Natural killer cell (primary cell): ENCODE measurements around the gene ZFYVE9. TPM values are rescaled to one million over a fixed set of nuclear protein-coding genes. Genes with fewer than 3 reads are reported as not detected.

Source experiments
- ATAC-seq, 3 donors: fragments of 150-1000 bp in 2 of 3; fragments of 200-7000 bp in 1 of 3; cut with Tn5 transposase; 1 replicate in 1 of 3; 2 replicates in 2 of 3; pipeline ENCODE4 v1.10.0; 2021; ENCODE audit warnings: mild to moderate bottlenecking in 2 of 3, moderate library complexity in 2 of 3
- DNase-seq, 2 donors: peaks; one replicate each; pipeline versions ENCODE4 v3.0.0 to v3.0.0-alpha.2; 2013 to 2021; ENCODE audit warnings: mixed read lengths in 1 of 2
- H3K27ac ChIP-seq: one replicate; pipeline ENCODE4 v1.5.1; 2013; ENCODE audit warnings: mild to moderate bottlenecking, low read length
- H3K27me3 ChIP-seq: one replicate; pipeline ENCODE4 v1.6.1; 2013; ENCODE audit warnings: low read length; ENCODE audit not compliant: control insufficient read depth, insufficient read depth
- H3K36me3 ChIP-seq: one replicate; pipeline ENCODE4 v1.6.1; 2013; ENCODE audit warnings: low read length; ENCODE audit not compliant: control insufficient read depth, insufficient read depth
- H3K4me1 ChIP-seq: one replicate; pipeline ENCODE4 v1.6.1; 2013; ENCODE audit warnings: low read length; ENCODE audit not compliant: control insufficient read depth, insufficient read depth
- H3K4me3 ChIP-seq: one replicate; pipeline ENCODE4 v1.5.1; 2013; ENCODE audit warnings: low read length
- H3K9me3 ChIP-seq: one replicate; pipeline ENCODE4 v1.6.1; 2013; ENCODE audit warnings: low read length; ENCODE audit not compliant: control insufficient read depth, insufficient read depth
- H3K27ac Mint-ChIP-seq, 2 donors: one replicate each; pipeline ENCODE4 v1.8.0; 2022; ENCODE audit warnings: mild to moderate bottlenecking in 2 of 2, mixed read lengths in 2 of 2, moderate library complexity in 1 of 2
- H3K27me3 Mint-ChIP-seq, 2 donors: one replicate each; pipeline ENCODE4 v1.8.0; 2022; ENCODE audit warnings: low read depth in 2 of 2, mixed read lengths in 2 of 2
- H3K36me3 Mint-ChIP-seq: one replicate; pipeline ENCODE4 v1.8.0; 2022; ENCODE audit warnings: mixed read lengths
- H3K4me1 Mint-ChIP-seq, 2 donors: one replicate each; pipeline ENCODE4 v1.8.0; 2022; ENCODE audit warnings: mixed read lengths in 2 of 2
- H3K4me3 Mint-ChIP-seq: one replicate; pipeline ENCODE4 v1.8.0; 2022; ENCODE audit warnings: mild to moderate bottlenecking, moderate library complexity, mixed read lengths
- H3K9me3 Mint-ChIP-seq, 2 donors: one replicate each; pipeline ENCODE4 v1.8.0; 2022; ENCODE audit warnings: mixed read lengths in 2 of 2
- WGBS: methylation state at CpG from one replicate; pipeline ENCODE4 v1.1.7; 2013; ENCODE audit warnings: missing lambda C conversion rate; ENCODE audit not compliant: insufficient coverage; 5-methylcytosine and 5-hydroxymethylcytosine counted together
- intact Hi-C: fragments of 100-400 bp; cut with micrococcal nuclease; formaldehyde crosslinking; loops from one replicate; pipeline ENCODE4 v1.14.2; 2022
- total RNA-seq, 4 donors: library from RNA; stranded (reverse); fragments of 120-200 nt in 1 of 4; gene quantifications; one replicate each; pipeline versions ENCODE4 v1.2.3 to v1.2.4, GENCODE V29; 2013 to 2022
- TF ChIP-seq, protein P1 (sequence below): fragments of 200-600 bp; IDR thresholded peaks from one replicate; pipeline ENCODE4 v1.8.0; 2022; ENCODE audit warnings: antibody characterized with exemption

ZFYVE9 gene
- total RNA-seq, 3 donors from 2014 or later (not counting 1 experiment from before 2014, with no cell fraction given), result 1.1 to 2.3 (median 1.8) TPM

DNA sequence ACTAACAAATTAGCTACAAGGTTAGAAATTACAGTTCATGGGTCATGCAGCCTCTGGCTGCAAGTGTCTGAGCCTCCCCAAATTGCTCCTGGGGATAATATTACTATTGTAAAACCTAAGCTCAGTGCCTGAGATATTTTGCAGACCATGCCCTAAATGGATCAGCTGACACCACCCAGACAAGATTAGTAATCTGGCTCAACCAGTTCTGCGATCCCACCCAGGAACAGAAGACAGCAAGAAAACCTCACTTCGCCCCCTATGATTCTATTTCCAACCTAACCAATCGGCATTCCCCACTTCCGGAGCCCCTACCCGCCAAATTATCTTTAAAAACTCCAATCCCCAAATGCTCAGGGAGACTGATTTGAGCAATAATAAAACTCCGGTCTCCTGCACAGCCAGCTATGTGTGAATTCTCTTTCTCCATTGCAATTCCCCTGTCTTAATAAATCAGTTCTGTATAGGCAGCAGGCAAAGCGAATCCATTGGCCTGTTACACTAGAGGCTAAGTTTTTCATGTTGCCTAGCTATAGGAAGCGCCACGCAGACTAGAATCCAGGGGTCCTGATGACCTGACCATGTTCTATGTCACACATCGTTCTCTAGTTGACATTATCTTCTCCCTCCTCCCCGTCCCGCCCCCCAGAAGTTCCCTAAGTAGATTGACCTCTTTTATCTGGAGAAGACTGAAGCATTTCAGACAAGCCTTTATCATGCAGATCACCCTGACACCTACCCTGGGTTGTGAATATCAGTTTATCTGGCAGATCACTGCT is 22.4 kb upstream of the ZFYVE9 start:
- Histone ChIP-seq H3K4me1 (no peaks in the 10 kb centered on the region), H3K36me3 (no peaks in the 10 kb centered on the region), H3K27ac (no peak overlapping the region), H3K27me3 (no peaks in the 10 kb centered on the region), H3K4me3 (no peak overlapping the region), H3K9me3 (no peaks in the 10 kb centered on the region)
- Mint-ChIP-seq H3K4me3 (no peak overlapping the region), H3K9me3 (no peaks in the 10 kb centered on the region), H3K27me3 (no peaks in the 10 kb centered on the region), H3K27ac (no peak overlapping the region), H3K4me1 (no peaks in the 10 kb centered on the region), H3K36me3 (no peaks in the 10 kb centered on the region)
- intact Hi-C loops, result no loop called here
- DNase-seq (no peak), ATAC-seq (no peak)
- WGBS, result 91% methylated on average over 12 of the region's 12 CpGs
- TF ChIP-seq, protein P1, sequence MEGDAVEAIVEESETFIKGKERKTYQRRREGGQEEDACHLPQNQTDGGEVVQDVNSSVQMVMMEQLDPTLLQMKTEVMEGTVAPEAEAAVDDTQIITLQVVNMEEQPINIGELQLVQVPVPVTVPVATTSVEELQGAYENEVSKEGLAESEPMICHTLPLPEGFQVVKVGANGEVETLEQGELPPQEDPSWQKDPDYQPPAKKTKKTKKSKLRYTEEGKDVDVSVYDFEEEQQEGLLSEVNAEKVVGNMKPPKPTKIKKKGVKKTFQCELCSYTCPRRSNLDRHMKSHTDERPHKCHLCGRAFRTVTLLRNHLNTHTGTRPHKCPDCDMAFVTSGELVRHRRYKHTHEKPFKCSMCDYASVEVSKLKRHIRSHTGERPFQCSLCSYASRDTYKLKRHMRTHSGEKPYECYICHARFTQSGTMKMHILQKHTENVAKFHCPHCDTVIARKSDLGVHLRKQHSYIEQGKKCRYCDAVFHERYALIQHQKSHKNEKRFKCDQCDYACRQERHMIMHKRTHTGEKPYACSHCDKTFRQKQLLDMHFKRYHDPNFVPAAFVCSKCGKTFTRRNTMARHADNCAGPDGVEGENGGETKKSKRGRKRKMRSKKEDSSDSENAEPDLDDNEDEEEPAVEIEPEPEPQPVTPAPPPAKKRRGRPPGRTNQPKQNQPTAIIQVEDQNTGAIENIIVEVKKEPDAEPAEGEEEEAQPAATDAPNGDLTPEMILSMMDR, result no peak

DNA sequence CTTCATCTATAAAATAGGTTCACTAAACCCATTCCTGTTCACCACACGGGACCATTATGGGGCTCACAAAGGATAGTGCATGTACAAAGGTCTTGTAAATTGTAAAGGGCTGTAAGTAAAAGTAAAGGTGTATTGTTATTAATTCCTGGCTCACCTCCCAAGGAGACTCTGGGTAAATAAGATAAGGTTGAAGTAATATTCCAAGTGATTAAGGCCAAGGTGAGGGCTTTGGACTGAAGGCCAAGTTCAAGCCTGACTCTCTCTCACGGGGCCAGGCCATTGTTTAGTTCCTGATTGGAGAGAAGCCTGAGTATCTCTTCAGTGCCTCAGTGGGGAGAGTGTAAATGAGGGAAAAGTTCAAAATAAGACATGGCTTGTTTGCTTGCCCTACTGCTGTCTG is 19.5 kb upstream of the ZFYVE9 start:
- Histone ChIP-seq H3K36me3 (no peaks in the 10 kb centered on the region), H3K4me3 (no peak overlapping the region), H3K4me1 (no peaks in the 10 kb centered on the region), H3K27me3 (no peaks in the 10 kb centered on the region), H3K27ac (no peak overlapping the region), H3K9me3 (no peaks in the 10 kb centered on the region)
- Mint-ChIP-seq H3K4me1 (no peaks in the 10 kb centered on the region), H3K27me3 (peaks cover 15 to 18% of the 10 kb centered on the region in 2 donors), H3K9me3 (no peaks in the 10 kb centered on the region), H3K27ac (no peak overlapping the region), H3K36me3 (no peaks in the 10 kb centered on the region), H3K4me3 (no peak overlapping the region)
- DNase-seq (no peak), ATAC-seq (no peak)
- 95% methylated on average over 1 of the region's 2 CpGs for WGBS
- intact Hi-C loops, result no loop called here
- TF ChIP-seq, protein P1, result no peak

- Histone ChIP-seq H3K9me3 (no peaks in the 10 kb centered on the region), H3K36me3 (no peaks in the 10 kb centered on the region), H3K27ac (no peak overlapping the region), H3K4me3 (no peak overlapping the region), H3K4me1 (no peaks in the 10 kb centered on the region), H3K27me3 (no peaks in the 10 kb centered on the region)
- no peak for DNase-seq
- intact Hi-C loops, result no loop called here
- Mint-ChIP-seq H3K36me3 (no peaks in the 10 kb centered on the region), H3K27me3 (peaks cover 26 to 30% of the 10 kb centered on the region in 2 donors), H3K9me3 (no peaks in the 10 kb centered on the region), H3K4me3 (no peak overlapping the region), H3K27ac (no peak overlapping the region), H3K4me1 (no peaks in the 10 kb centered on the region)
- WGBS, result 92% methylated on average over 6 of the region's 6 CpGs
- TF ChIP-seq, protein P1, result no peak
- no peak for ATAC-seq
Measured at GRCh38 chr1:52123622-52124021, 18.3 kb upstream of the ZFYVE9 start.
